OCI-LY7 (cell line): ENCODE results near the gene ZBTB48. TPM values are rescaled to one million over a fixed set of nuclear protein-coding genes. Genes with fewer than 3 reads are reported as not detected.

Experiments
- BruUV-seq: library from RNA; stranded (reverse); fragments of 400-500 nt; replicated peaks from 2 replicates; lab custom pipeline; 2021; lab: Mats Ljungman, UMichigan
- CTCF ChIA-PET: fragments of 300-600 bp; sonication (Branson Sonifier 250); formaldehyde crosslinking; loops from one replicate; lab custom pipeline; 2022; ENCODE audit warnings: antibody characterized with exemption; ENCODE audit not compliant: unreplicated experiment; lab: Charles Lee
- POLR2A ChIA-PET: fragments of 300-600 bp; sonication (Branson Sonifier 250); formaldehyde crosslinking; loops from one replicate; lab custom pipeline; 2022; ENCODE audit warnings: antibody characterized with exemption; lab: Charles Lee
- DNase-seq: peaks from one replicate; pipeline ENCODE4 v3.0.0-alpha.2; 2015; ENCODE audit warnings: low spot score
- H2AFZ ChIP-seq: fragments of 200-600 bp; sonication (generic), shearing (Covaris generic); 2 replicates; pipeline ENCODE4 v1.6.1; 2014; ENCODE audit warnings: mild to moderate bottlenecking, antibody characterized with exemption, low read length, moderate library complexity
- H3K27ac ChIP-seq: fragments of 200-600 bp; sonication (generic); 2 replicates; pipeline ENCODE4 v1.5.1; 2014; ENCODE audit warnings: mixed run types, low read depth, mild to moderate bottlenecking, moderate library complexity, low read length, inconsistent platforms; ENCODE audit not compliant: poor library complexity, severe bottlenecking
- H3K36me3 ChIP-seq: fragments of 200-600 bp; sonication (generic); 2 replicates; pipeline ENCODE4 v1.6.1; 2014; ENCODE audit warnings: mild to moderate bottlenecking, antibody characterized with exemption, low read length, moderate library complexity, mixed read lengths; ENCODE audit not compliant: insufficient read depth
- H3K4me1 ChIP-seq: fragments of 200-600 bp; sonication (generic); 2 replicates; pipeline ENCODE4 v1.5.1; 2014; ENCODE audit warnings: mild to moderate bottlenecking, low read length; ENCODE audit not compliant: insufficient read depth, poor library complexity, severe bottlenecking
- H3K4me2 ChIP-seq: fragments of 200-600 bp; sonication (generic); 2 replicates; pipeline ENCODE4 v1.6.1; 2014; ENCODE audit warnings: mild to moderate bottlenecking, low read length
- H3K4me3 ChIP-seq: fragments of 200-600 bp; sonication (generic); 2 replicates; pipeline ENCODE4 v1.5.1; 2014; ENCODE audit warnings: mild to moderate bottlenecking, low read depth, low read length; ENCODE audit not compliant: poor library complexity, severe bottlenecking
- H3K79me2 ChIP-seq: fragments of 200-600 bp; sonication (generic); 2 replicates; pipeline ENCODE4 v1.6.1; 2016; ENCODE audit warnings: low read depth, mild to moderate bottlenecking, low read length, moderate library complexity, mixed read lengths; ENCODE audit not compliant: insufficient read depth
- H3K9me2 ChIP-seq: fragments of 200-600 bp; sonication (generic); 2 replicates; pipeline ENCODE4 v1.6.1; 2016; ENCODE audit warnings: mild to moderate bottlenecking, low read length, mixed read lengths; ENCODE audit not compliant: insufficient read depth
- H3K9me3 ChIP-seq: fragments of 200-600 bp; sonication (generic); 2 replicates; pipeline ENCODE4 v1.6.1; 2014; ENCODE audit warnings: mild to moderate bottlenecking, mixed run types, low read length, mixed read lengths
- H4K20me1 ChIP-seq: fragments of 200-600 bp; sonication (generic); 2 replicates; pipeline ENCODE4 v1.6.1; 2014; ENCODE audit warnings: mild to moderate bottlenecking, antibody characterized with exemption, low read length, moderate library complexity, mixed read lengths; ENCODE audit not compliant: insufficient read depth
- CTCF ChIP-seq: fragments of 200-600 bp; sonication (generic); conservative IDR thresholded peaks from 2 replicates; pipeline ENCODE4 v1.5.1; 2014; ENCODE audit warnings: mild to moderate bottlenecking, antibody characterized with exemption, low read length, moderate library complexity, mixed read lengths
- EZH2phosphoT487 ChIP-seq: fragments of 200-600 bp; sonication (generic); IDR thresholded peaks from 2 replicates; pipeline ENCODE4 v1.6.1; 2018; ENCODE audit warnings: low read depth, borderline replicate concordance, mild to moderate bottlenecking, mixed run types, antibody characterized with exemption, low read length, moderate library complexity, mixed read lengths
- intact Hi-C: fragments of 100-400 bp; cut with micrococcal nuclease; formaldehyde crosslinking; loops from one replicate; pipeline ENCODE4 v1.10.0; 2022; ENCODE audit not compliant: unreplicated experiment
- total RNA-seq, 2 experiments: library from RNA; depleted of rRNA in 1 of 2; stranded (reverse); fragments of >200 nt in 1 of 2; shearing (Covaris generic) in 1 of 2; gene quantifications; 2 replicates each; pipeline ENCODE4 v1.2.3, GENCODE V29; 2014 to 2022

Gene ZBTB48
- total RNA-seq, 2 experiments from 2014 or later, result 41.9 to 51.3 TPM

- no peak for DNase-seq
- BruUV-seq, result no TSS peak
- Histone ChIP-seq H4K20me1 (no peaks in the 10 kb centered on the region), H3K4me2 (no peak overlapping the region), H3K79me2 (no peaks in the 10 kb centered on the region), H3K9me2 (no peaks in the 10 kb centered on the region), H3K27ac (no peak overlapping the region), H3K36me3 (peaks cover 53% of the 10 kb centered on the region), H3K4me1 (no peaks in the 10 kb centered on the region), H2AFZ (no peak overlapping the region), H3K9me3 (no peaks in the 10 kb centered on the region), H3K4me3 (no peak overlapping the region)
- CTCF ChIA-PET, result no interaction called here
- POLR2A ChIA-PET, result no interaction called here
- intact Hi-C loops, result no loop called here
- no peak for TF ChIP-seq EZH2phosphoT487
- TF ChIP-seq CTCF, result no peak
Measured at GRCh38 chr1:6593810-6594209, 14.0 kb downstream of the ZBTB48 start.

- BruUV-seq, result no TSS peak
- DNase-seq, result no peak
- H4K20me1 ChIP-seq, result no peaks in the 10 kb centered on the region
- no peak overlapping the region for H3K27ac ChIP-seq
- H3K9me3 ChIP-seq, result no peaks in the 10 kb centered on the region
- H3K79me2 ChIP-seq, result no peaks in the 10 kb centered on the region
- peaks cover 44% of the 10 kb centered on the region for H3K36me3 ChIP-seq
- ChIA-PET POLR2A (no interaction called here), CTCF (no interaction called here)
- no peak overlapping the region for H3K4me3 ChIP-seq
- no peak overlapping the region for H3K4me2 ChIP-seq
- H2AFZ ChIP-seq, result no peak overlapping the region
- no peaks in the 10 kb centered on the region for H3K9me2 ChIP-seq
- intact Hi-C loops, result no loop called here
- peaks cover 10% of the 10 kb centered on the region for H3K4me1 ChIP-seq
- no peak for TF ChIP-seq EZH2phosphoT487
- no peak for TF ChIP-seq CTCF
Measured at GRCh38 chr1:6594977-6595740, 15.4 kb downstream of the ZBTB48 start.

- Histone ChIP-seq H3K9me3 (no peaks in the 10 kb centered on the region), H3K27ac (no peak overlapping the region), H3K4me3 (no peak overlapping the region), H3K4me1 (peaks cover 22% of the 10 kb centered on the region), H3K9me2 (no peaks in the 10 kb centered on the region), H3K79me2 (no peaks in the 10 kb centered on the region), H2AFZ (no peak overlapping the region), H3K36me3 (peaks cover 36% of the 10 kb centered on the region; the same call in 1 of the 2 replicates), H3K4me2 (no peak overlapping the region), H4K20me1 (no peaks in the 10 kb centered on the region)
- DNase-seq, result no peak
- ChIA-PET CTCF (no interaction called here), POLR2A (no interaction called here)
- intact Hi-C loops, result no loop called here
- TF ChIP-seq EZH2phosphoT487 (no peak), CTCF (no peak)
- no TSS peak for BruUV-seq
Measured at GRCh38 chr1:6596351-6596750, 16.6 kb downstream of the ZBTB48 start.
